ENCODE results near the gene PRKCB.

- TF ChIP-seq CTCF (conservative IDR thresholded peaks at IDR 0.05; ENCODE audit: low read length) (no peak), EZH2phosphoT487 (IDR thresholded peaks at IDR 0.05; ENCODE audit: borderline replicate concordance) (no peak)
Observed at GRCh38 chr16:24180451-24180850, 344.7 kb downstream of the PRKCB start.
